RKO (cell line): Measurements from ENCODE around the gene CD101.

Experiments
- DNase-seq: peaks from one replicate; pipeline ENCODE4 v3.0.0-alpha.2; 2016; ENCODE audit warnings: low spot score

CD101 gene

DNA sequence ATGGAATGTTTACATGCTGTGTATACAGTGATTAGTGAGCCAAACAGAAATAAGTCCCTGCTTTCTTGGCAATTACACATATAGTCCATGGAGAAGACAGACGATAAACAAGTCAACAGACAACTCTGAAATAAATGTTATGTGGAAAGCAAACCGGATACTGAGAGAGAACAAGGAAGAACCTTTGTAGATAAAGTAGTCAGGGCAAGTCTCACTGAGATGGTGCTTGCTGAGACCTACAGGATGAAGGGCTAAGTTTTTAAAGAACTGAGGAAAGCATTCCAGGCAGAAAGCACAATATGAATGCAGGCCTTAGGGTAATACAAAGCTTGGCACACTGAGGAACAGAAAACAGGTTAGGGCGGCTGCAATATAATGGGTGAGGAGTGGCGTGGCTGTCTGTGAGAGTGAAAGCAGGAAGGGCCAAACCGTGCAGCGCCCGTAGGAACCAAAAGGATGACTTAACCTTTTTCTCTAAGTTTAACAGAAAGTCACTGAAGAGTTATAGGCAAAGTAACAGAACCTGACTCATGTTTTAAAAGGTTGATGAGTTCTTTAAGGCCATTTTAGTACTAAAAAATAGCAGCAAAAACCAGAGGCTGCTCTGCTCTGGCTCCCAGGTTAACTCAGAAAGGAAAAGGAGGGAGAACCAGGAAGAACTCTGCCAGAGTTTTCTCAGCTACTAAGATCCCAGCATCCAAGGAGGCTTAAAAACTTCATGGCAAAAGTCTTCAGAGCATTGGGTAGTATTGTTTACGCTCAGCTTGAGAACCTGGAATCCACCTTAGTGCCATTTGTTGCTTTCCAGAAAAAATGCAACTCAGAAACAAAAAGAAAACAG lies 49.9 kb downstream of the CD101 start:
- DNase-seq = no peak

DNA sequence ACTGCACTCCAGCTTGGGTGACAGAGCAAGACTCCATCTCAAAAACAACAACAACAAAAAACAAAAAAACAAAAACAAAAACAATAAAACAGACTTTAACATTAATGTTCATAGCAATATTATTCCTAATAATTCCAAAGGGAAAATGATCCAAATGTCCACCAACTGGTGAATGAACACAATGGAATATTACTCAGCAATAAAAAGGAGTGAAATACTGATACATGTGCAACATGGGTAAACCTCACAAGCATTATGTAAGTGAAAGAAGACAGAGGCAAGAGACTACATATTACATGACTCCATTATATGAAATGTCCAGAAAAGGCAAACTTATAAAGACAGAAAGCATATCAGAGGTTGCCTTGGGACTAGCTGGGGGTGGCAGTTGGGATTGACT lies 52.5 kb downstream of the CD101 start:
- no peak for DNase-seq

DNA sequence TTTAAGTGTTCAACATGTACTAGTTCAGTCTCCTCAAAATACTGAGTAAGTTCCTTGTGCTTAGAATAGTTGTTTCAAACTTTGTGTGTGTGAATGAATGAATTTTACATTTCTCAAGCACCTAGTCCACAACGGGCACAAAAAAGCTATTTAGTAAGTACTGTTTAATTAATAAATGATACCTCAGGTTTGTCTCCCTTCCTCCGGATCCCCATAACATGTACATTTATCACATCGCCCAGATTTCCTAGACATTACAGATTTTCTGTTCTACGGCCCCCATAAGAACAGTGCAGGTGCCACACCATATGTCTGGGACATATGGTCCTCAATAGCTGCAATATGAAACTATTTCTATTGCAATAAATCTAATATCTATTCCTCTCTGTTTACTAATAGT lies 57.2 kb downstream of the CD101 start:
- peak; percentile 20 for DNase-seq

DNA sequence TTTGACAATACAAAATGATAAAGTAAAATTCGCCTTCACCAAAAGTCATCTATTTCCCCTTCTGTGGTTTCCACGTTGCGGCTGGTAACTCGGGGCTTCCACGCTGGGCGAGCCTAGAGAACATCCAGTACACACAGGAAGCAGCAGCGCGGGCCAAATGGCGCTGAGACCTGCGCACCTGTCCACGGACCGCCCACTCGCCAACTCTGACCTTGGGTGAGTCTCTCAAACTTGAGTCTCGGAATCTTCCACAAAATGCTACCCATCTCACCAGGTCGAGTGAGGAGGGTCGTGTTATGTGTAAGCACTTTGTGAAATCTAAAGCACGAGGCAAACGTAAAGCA lies 57.7 kb downstream of the CD101 start:
- DNase-seq = peak; percentile 72

DNA sequence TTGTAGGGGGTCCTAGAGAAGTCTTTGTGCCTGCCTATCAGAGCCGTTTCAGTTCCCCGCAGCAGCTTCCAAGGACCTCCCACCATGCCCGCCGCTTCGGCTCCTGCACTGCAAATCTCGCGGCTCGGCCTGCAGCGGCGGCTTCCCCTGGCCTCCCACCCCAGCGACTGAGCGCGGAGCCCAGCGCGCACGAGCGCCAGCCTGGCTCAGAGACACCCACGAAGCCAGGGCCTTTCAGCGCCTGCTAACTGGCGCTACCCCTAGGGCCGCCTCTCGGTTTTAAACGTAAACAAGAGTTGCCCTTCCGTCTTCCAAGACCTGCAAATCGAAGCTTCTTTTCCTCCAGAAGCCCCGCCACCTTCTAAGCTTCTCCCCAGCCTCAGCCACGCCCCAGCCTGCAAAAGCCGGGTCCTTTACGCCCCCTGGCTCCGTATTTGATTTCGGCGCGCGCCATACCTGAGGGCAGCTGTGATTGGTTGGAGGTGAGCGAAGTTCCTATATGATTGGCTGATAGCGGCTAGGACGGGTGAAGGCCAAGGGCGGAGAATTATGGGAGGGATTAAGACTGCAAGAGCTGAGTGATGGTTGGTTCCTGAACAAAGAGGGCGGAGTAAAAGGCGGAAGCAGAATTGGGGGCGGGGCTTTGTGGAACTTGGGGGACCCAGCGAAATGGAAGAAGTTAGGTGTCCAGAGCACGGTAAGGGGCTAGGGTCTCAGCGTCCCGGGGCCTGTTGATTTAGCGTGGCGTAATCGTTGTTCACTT lies 58.3 kb downstream of the CD101 start, which contains the start of gene TTF2:
TTF2 (plus strand) TSS at position 649 of the 763 bp plus-strand sequence; CDS start at position 670, 21 bp downstream.
- peak; percentile 99 for DNase-seq

DNA sequence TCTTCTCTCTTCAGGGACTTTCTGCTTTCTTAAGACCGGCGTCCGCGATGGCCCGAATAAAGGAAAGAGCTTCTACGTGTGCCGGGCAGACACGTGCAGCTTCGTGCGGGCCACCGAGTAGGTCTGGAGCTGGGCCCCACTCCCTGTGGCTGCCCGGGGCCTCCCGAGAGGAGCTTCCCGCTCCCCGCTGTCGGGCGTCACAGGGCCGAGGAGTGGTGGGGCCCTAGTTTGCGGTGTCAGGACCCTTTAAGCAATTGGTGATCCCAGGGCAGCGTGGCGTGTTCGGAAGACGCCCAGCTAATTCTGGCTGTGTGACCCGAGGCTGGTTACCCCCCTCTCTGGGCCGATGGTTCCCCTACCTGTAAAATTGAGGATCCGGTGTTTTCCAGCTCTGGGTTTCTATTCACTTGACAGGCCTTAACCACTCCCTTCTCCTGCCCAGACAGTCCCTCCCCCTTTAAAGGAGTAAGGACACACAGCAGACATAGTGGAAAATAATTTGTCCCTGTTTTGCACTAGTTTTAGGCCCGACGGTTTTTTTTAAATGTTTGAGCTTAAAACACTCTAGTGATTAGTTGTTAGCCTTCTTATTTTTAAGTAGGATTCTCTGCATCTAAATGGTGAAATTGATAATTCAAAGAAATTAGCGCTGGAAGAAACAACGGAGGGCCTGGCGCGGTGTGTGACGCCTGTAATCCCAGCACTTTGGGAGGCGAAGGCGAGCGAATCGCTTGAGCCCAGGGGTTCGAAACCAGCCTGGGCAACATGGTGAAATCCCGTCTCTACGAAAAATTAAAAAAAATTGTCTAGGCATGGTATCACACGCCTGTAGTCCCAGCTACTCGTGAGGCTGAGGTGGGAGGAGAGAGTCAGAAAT lies 59.1 kb downstream of the CD101 start:
- DNase-seq = peak; percentile 67

DNA sequence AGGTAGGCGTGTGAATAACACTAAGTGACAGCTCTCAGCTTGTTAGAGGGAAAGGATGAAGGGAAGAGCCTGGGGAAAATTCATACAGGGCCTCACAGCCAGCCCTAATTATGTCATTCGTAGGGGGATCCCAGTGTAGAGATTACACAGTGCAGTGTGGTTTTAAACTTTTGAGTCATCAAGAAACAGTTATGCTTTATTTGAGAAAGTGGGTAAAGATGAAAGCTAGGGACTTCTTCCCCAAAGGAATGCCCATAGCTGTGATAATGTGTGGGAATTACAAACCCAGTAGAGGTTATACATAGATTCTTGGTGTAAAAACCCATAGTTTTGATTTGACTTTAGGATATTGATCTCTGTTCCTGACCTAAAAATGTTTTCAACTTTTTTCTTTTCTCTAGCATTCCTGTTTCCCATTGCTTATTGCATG lies 60.4 kb downstream of the CD101 start:
- DNase-seq = peak; percentile 77

DNA sequence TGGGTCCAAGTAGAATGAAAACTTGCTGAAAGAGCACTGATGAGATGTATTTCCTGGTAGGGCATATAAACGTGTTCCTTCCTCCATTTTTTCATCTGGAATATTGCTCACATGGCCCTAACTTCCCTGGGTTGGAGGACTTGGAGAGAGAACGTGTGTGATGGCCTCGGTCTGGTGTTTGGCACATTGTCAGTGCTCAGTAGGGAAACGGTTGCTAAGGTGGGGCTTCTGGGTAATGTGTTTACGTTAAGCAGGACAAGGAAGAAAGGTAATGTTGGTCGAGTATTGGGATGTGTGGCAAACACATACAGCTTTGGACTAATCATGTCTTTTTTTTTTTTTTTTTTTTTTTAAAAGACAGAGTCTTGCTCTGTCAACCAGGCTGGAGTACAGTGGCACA lies 64.8 kb downstream of the CD101 start:
- DNase-seq = no peak

DNA sequence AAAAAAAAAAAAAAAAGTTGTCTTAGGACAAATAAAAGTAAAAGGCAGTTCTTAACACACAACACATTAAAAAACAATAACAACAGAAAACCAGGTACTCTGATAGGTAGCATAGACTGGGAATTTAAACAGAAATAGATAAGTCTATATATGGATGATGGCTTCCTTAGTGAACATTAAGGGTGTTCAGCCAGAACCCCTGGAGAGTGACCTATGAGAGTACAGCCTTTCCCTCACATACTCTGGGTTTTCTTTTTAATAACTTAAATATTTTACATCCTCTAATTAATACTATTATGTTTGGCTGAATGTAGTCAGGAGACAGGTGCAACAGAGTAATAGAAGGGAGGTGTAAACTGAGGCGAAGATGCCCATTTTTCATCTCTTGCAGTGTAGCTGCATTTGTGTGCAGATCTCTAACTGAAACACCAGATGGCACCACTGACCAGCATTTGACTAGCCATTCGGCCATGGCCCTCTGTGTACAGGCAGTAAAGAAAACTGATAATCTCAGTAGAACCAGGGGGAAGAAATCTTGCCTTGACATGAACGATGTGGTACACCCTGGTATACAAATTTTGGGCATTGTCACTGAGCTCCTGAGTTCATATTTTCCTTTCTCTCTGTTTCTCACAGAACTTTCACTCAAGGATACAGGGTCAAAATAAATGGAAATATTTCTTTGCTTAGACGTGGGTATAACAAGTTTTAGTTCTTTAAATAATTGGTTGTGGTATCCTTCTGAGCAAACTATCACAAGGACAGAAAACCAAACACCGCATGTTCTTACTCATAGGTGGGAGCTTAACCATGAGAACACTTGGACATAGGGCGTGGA lies 66.2 kb downstream of the CD101 start:
- peak; percentile 68 for DNase-seq

DNA sequence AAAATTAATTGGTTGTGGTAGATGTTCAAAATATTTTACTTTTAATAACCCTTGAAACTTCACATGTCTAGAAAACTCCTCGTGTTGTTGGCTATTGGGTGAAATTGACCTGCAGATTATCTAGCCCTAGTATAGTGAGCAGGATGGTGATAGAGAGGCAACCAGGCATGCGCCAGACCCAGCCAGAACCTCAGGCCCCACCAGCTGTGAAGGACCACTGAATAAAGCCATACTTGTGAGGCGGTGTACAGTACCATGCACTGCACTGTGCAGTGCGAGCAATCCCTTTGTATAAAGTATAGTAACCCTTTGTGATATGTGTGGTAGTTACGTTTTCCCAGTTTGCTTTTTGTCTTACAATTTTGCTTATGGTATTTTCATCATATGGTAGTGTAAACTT lies 67.0 kb downstream of the CD101 start:
- no peak for DNase-seq

DNA sequence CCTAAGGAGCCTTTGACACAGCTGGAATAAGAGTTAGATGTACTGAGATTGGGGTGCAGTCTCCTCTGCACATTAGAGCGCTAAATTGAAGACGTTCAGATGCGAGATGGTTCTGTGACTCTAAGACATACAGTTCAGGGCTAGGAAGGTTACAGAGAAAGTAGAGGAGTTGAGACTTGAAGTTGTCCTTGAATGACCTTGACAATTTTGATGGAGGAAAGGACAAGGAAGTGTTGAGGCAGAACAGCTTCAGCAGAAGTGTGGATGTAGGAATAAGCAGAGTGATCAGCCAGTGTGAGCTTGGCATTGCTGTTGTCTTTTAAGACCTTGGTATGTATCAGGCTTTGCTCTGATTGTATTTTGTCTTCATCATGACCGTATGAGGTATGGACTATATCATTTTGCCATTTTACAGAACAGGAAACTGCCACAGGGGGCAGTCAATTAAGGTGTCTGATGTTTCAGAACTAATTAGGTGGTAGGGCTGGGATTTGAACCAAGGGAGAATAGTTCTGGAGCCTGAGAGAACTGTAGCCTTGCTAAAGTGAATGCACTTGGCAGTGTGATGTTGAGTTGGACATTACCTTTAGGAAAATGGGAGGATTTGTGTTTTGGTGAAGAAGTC lies 67.8 kb downstream of the CD101 start:
- DNase-seq = no peak

DNA sequence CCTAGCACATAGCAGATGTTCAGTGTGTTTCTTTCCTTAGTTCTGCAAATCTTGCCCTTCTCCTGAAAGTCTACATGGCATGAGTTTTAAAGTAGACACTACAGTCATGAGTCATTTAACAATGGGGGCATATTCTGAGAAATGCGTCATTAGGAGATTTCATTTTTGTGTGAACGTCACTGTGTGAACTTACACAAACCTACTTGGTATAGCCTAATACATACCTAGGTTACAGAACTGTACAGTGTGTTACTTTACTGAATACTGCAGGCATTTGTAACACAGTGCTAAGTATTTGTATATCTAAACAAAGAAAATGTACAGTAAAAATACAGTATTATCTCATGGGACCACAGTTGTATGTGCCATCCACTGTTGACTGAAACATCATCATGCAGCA lies 68.6 kb downstream of the CD101 start:
- no peak for DNase-seq

DNA sequence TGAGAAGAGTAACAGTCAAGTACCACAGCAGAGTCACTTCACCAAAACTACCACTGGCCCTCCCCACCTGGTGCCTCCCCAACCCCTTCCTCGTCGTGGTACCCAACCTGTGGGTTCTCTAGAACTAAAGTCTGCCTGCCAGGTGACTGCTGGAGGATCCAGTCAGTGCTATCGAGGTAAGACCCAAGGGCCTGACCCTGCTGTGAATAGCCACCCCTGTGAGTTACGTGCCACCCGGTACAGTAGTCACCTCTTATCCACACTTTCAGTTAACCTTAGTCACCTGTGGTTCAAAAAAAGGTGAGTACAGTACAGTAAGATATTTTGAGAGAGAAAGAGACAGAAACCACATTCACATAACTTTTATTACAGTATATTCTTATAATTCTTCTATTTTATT lies 75.1 kb downstream of the CD101 start:
- no peak for DNase-seq

DNA sequence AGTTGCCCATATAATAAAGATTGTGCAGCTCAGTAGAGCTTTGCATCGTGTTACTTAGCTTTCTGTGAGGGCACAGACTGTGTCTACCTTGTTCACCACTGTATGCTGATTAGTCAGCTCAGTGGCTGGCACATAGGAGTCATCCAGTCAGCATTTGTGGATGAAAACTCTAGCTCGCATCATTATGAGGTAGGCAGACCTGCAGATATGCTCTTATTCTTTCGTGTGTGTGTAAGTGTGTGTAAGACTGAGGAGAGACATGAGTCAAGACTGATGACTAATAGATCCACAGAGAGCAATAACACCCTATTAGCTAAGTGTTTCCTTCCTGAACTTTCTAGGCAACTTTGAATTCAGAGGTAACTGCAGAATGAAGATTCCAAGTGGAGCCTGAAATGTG lies 75.7 kb downstream of the CD101 start:
- DNase-seq = peak; percentile 96

DNA sequence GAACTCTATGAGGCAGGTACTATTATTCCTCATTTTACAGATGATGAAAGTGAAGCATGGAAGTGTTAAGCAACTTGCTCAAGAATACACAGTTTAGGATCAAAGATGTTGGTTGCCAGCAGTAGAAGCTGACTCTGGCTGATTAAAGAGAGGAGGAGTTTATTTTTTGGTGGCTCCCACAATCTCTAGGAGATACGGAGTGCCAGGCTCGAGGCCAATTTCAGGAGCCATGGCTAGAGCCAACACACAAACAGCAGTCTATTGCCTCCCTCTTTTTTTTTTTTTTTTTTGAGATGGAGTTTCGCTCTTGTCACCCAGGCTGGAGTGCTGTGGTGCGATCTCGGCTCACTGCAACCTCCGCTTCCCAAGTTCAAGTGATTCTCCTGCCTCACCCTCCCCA lies 78.2 kb downstream of the CD101 start:
- no peak for DNase-seq

DNA sequence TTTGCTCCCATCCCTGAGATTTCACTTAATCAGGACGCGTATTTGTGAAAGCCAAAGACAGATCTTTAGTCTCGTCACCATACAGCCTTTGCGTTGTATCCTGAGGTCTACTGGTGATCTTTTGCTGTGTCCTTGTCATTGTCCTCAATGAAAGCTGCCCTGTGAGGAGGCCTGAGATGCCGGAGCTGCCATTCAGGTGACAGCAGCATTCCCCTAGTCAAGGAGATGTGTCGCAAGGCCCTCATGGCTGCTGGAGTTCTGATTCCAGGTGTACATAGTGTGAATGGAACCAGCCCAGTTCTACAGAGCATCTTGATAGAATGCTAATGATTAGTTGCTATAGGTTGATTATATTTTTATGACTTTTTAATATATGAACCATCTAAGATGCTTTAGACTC lies 82.7 kb downstream of the CD101 start:
- no peak for DNase-seq
